GM13976 (cell line): ENCODE results near the gene NAT14.

Experiments
- DNase-seq: peaks from one replicate; pipeline ENCODE4 v3.0.0; 2012; ENCODE audit warnings: low spot score
- in situ Hi-C: fragments of 300-500 bp; cut with MboI; formaldehyde crosslinking; loops from one replicate; pipeline ENCODE4 v1.12.0; 2022; ENCODE audit warnings: low sequenced_read_pairs, mixed read lengths, inconsistent platforms; ENCODE audit not compliant: unreplicated experiment
- TF ChIP-seq, protein P1 (sequence below): IDR thresholded peaks from 2 replicates; pipeline ENCODE4 v1.5.1; 2012; ENCODE audit warnings: borderline replicate concordance, mild to moderate bottlenecking; ENCODE audit not compliant: insufficient read depth; ENCODE audit errors: extremely low read depth, missing control alignments, control extremely low read depth

NAT14 gene

DNA sequence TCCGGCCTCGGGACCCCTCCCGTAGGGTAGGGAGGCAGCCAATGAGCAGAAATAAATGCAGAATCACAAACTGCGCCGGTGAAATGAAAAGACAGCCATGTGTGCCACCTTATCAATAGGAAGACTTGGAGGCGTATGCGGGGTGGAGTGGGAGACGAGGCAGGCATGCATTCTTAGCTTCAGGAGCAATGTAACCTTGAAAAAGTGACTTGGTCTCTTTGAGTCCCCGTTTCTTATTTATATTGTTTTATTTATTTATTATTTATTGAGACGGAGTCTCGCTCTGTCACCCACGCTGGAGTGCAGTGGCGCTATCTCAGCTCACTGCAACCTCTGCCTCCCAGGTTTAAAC is 19.2 kb downstream of the NAT14 start:
- TF ChIP-seq, protein P1, sequence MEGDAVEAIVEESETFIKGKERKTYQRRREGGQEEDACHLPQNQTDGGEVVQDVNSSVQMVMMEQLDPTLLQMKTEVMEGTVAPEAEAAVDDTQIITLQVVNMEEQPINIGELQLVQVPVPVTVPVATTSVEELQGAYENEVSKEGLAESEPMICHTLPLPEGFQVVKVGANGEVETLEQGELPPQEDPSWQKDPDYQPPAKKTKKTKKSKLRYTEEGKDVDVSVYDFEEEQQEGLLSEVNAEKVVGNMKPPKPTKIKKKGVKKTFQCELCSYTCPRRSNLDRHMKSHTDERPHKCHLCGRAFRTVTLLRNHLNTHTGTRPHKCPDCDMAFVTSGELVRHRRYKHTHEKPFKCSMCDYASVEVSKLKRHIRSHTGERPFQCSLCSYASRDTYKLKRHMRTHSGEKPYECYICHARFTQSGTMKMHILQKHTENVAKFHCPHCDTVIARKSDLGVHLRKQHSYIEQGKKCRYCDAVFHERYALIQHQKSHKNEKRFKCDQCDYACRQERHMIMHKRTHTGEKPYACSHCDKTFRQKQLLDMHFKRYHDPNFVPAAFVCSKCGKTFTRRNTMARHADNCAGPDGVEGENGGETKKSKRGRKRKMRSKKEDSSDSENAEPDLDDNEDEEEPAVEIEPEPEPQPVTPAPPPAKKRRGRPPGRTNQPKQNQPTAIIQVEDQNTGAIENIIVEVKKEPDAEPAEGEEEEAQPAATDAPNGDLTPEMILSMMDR: no peak
- in situ Hi-C loops: no loop called here
- DNase-seq: no peak

DNA sequence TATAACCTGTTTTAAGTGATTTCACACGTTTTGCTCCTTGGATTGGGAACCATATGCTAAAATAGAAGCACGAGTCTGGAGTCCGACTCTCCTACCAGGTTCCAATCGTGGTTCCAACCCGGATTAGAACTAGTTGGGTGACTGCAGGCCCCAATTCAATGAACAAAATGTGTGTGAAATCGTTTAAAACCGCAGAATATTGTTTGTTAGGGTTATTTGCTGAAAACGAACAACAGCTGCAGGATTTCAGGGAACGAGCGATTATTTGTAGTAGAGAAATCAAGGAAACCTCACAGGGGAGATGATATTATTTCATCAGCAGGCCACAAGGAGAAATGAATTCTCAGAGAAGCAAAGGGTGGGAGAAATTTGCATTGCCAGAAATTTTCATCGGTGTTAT is 20.0 kb downstream of the NAT14 start:
- no peak for DNase-seq
- TF ChIP-seq, protein P1: no peak
- in situ Hi-C loops: no loop called here

DNA sequence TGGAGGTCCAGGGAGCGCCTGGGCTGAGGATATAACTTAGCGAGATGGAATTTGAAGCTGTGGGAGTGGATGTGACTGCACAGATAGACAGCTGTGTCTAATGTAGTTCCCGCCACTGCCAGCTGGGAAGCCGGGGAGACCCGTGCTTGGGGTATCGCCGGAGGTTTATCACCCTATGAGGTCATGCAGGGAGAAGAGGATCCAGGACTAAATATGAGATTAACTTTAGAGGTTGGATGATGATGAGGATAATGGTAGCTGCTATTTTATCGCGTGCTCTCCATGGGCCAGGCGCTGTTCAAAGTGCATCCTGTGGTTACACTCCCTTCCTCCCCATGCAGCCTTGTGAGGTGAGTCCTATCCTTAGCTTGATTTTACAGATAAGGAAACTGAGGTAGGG is 23.1 kb downstream of the NAT14 start:
- TF ChIP-seq, protein P1: no peak
- in situ Hi-C loops: no loop called here

DNA sequence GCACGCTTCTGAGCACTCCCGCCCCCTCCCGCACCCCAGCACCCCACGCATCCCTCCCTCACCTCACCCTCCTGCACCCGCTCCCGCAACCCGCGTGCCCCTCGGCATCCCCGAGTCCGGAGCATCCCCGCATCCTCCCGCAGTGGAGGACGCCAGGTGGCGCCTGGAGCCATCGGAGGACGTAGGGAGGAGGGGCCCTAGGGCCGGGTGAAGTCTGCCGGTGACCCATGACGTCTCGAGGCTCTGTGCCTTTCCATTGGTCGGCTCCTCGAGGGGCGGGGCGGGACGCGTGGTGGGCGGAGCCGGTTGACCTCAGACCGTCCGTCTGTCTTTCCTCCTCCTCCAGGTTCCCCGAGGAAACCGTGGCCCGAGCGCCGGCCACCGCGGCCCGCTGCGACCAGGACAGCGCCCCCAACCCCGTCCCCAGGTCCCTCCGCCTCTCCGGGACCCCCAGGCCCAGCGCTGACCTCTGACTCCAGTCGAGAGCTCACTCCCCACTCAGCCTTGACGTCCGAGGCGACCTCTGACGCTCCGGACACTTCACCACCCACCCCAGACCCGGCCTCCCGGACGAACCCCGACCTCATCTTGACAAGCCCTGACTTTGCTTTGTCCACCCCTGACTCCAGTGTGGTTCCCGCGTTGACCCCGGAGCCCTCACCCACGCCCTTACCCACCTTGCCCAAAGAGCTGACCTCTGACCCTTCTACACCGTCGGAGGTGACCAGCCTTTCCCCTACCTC is 32.1 kb downstream of the NAT14 start:
- in situ Hi-C loops: loop anchor here (5.0 kb wide), 1 partner anchor 110 kb away; no protein-coding TSS in a partner anchor
- TF ChIP-seq, protein P1: peak; percentile 94
- peak; percentile 100 for DNase-seq

More for the DNA sequence above, 23.1 kb downstream of the NAT14 start:
- no peak for DNase-seq

DNA sequence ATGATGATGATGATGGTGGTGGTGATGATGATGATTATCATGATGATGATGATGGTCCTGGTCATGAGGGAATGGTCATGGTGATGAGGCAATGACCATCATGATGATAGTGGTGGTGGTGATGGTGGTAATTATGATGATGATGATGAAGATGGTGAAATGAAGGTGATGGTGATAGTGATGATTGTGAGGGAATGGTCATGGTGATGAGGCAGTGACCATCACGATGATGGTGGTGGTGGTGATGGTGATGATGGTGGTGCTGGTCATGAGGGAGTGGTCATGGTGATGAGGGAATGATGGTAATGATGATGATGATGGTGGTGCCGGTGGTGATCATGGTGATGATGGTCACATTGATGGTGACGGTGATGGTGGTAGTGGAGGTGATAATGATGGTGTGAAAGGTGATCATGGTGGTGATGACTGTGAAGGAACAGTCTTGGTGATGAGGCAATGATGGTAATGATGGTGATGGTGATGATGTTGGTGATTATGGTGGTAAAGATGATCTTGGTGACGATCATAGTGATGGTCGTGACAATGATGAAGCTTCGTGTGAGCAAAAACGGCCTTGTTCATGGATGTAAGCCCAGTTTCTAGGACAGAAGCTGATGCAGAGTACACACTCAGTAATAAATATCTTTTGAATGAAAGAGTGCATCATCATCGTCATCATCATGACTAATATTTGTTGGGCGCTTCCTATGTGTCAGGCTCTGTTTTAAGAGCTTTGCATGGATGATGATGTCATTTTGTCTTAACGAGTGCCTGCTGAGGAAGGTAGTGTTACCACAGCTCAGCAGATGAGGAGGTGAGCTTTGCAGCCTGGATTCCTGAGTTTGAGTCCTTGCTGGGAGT is 34.7 kb downstream of the NAT14 start:
- TF ChIP-seq, protein P1: no peak
- DNase-seq: no peak
- in situ Hi-C loops: loop anchor here (5.0 kb wide), 1 partner anchor 108 kb away; no protein-coding TSS in a partner anchor

DNA sequence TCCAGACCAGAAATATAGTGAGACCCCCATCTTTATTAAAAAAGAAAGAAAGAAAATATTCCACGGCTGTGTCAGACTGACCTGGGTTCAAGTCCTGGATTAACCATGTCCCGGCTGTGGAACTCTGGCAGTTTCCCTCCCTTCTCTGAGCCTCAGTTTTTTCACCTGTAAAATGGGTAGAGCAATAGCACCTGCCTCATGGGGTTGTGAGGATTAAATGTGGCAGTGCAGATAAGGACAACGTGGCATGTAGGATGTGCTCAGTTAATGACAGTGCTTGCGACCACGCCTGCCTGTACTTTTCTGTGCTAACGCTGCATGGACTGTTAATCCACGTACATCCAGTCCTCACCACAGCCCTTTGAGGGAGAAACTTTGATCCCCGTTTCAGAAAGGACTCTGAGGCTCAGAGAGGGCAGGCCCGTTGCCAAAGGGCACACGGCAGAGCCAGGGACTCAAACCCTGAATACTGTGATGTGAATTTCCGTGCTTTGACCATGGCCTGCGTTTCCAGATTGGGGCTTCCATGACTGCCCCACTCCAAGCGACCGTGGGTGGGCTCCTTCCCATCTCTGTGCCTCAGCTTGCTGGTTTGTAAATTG is 35.8 kb downstream of the NAT14 start:
- no peak for DNase-seq
- TF ChIP-seq, protein P1: no peak
- in situ Hi-C loops: no loop called here
